Testis (tissue), 2 donors: ENCODE measurements around the gene PDLIM5.

Source experiments
- POLR2A ChIP-seq: fragments of 450-650 bp; IDR thresholded peaks from one replicate; pipeline ENCODE4 v1.6.1; 2017; ENCODE audit warnings: antibody characterized with exemption, mild to moderate bottlenecking, moderate library complexity
- TF ChIP-seq, protein P1 (sequence below), 3 experiments: fragments of 450-650 bp in 2 of 3; fragments of 200-600 bp in 1 of 3; sonication (generic) in 1 of 3; IDR thresholded peaks; one replicate each; pipeline ENCODE4 v1.5.1; 2016 to 2019; ENCODE audit warnings: antibody characterized with exemption in 3 of 3, mild to moderate bottlenecking in 2 of 3, moderate library complexity in 1 of 3

GRCh38 chr4:94562285-94562684, 110.5 kb downstream of the PDLIM5 start:
- TF ChIP-seq, protein P1, sequence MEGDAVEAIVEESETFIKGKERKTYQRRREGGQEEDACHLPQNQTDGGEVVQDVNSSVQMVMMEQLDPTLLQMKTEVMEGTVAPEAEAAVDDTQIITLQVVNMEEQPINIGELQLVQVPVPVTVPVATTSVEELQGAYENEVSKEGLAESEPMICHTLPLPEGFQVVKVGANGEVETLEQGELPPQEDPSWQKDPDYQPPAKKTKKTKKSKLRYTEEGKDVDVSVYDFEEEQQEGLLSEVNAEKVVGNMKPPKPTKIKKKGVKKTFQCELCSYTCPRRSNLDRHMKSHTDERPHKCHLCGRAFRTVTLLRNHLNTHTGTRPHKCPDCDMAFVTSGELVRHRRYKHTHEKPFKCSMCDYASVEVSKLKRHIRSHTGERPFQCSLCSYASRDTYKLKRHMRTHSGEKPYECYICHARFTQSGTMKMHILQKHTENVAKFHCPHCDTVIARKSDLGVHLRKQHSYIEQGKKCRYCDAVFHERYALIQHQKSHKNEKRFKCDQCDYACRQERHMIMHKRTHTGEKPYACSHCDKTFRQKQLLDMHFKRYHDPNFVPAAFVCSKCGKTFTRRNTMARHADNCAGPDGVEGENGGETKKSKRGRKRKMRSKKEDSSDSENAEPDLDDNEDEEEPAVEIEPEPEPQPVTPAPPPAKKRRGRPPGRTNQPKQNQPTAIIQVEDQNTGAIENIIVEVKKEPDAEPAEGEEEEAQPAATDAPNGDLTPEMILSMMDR (IDR thresholded peaks at IDR 0.05), result no peak
- no peak for TF ChIP-seq POLR2A
